NCI-H1105 (cell line): ENCODE measurements around the gene MCUB.

Experiments
- DNase-seq: peaks from one replicate; lab custom pipeline; 2025; lab: John Stamatoyannopoulos, UW

The MCUB gene

DNA sequence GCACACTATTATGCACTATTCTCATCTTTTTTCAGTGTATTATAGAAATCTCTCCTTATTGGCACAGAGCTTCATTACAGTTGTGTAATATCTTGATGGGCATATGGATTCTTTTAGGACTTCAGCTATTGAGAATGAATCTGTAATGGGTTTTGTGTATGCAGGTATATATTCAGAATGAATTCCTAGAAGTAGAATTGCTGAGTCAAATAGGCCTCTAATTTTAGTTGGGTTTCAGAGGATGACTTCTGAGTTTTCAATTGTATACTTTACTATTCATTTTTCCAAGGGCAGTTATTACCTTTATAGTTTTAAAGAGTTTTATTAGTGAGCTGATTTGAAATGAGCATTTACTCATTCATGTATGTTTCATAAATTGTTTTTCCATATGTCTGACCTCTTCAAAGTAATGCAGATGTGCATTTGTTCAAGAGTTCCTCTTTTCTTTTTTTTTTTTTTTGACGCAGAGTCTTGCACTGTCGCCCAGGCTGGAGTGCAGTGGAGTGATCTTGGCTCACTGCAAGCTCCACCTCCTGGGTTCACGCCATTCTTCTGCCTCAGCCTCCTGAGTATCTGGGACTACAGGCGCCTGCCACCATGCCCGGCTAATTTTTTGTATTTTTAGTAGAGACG, 123.7 kb downstream of the MCUB start:
- no peak for DNase-seq

GRCh38 chr4:109684727-109685126, 124.7 kb downstream of the MCUB start:
- no peak for DNase-seq

DNA sequence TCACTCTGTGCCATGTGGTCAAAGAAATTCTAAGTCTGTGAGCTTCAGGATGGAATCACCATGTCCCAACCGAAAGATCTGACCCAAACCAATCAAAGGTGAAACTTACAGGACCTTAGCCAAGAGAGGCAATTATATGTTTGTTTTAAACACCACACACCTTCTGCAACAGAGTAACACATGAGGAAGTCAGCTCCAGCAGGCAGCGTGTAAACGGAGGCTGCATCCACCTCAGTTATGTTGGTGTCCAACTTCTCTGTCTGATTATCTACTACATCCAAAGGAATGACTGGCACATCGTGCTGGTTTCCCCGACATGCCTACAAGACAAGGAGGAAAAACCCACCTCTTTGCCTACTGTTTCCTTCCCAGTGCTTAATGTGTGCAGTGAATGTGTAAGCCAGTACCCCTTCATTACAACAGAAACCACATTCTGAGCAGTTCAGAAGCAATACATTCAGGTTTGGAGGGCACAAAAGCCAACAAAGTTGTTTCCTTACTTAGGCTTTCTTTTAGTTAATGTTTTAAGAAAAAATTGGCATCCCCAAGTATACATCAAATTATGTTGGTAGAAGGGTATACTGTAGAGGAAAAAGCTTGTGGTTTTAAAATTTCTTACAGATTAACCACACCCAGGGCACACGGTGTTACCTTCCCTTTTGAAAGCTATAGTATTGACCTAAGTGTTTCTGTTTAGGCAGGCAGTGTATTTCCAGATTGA, 130.8 kb downstream of the MCUB start:
- no peak for DNase-seq

DNA sequence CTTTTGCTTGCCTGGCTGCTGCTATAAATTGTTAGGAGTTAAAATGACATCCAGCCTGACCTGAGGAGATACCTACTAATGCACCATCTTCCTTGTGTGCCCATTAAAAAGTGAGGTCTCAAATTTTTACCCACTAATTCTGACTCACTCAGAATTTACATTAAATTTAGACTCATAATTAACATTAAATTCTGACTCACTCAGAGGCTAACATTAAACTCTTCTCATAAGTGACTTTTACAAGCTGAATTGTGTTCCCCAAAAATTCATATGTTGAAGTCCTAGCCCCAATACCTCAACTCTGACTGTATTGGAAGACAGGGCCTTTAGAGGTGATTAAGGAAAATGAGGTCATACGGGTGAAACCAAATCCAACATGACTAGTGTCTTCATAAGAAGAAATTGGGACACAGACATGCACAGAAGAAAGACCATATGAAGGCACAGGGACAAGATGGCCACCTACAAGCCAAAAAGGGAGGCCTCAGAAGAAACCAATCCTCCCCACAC, 131.4 kb downstream of the MCUB start:
- DNase-seq = no peak

- DNase-seq = no peak
Observed at GRCh38 chr4:109698656-109699055, 138.6 kb downstream of the MCUB start.

GRCh38 chr4:109699553-109700225, 139.6 kb downstream of the MCUB start:
- DNase-seq = no peak

- DNase-seq = no peak
Observed at GRCh38 chr4:109701566-109702410, 141.7 kb downstream of the MCUB start.

DNA sequence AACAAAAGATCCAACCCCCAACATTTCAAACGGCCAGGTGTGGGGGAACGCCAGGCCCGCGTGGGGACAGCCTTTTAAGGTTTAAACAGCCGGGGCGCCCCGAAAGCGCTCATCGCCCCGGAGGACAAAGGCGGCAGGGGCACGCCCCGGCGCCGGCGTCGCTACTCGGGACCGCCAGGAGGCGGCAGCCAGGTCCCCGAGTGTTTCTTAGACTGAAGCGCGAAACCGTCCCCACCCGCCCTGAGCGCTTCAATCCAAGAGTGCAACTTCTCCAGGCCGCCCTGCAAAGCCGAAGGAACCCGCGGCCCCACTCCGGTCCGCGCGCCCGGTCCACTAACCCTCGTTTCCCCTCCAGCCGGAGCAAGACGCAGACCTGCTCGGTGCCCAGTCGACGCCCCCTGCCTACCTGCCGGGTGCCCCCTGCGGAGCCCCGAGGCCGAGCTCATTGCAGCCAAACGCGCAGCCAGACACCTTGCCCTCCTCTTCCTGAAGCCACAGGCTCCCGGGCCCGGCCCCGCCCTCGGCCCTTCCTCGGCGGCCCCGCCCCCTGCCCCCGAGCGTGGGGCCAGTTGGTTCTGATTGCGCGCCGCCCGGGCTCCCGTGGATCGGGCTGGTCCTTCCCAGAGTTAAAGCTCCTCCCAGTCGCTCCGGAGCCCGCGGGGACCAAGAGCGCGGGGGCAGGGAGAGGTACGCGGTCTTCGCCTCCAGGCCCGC, 143.1 kb downstream of the MCUB start, which contains the start of gene CASP6:
Gene CASP6, minus strand, starts transcription at position 496 of the 714 bp plus-strand sequence. Its CDS starts 50 bp downstream, at position 446.
- DNase-seq = peak; percentile 57

GRCh38 chr4:109703664-109704361, 143.8 kb downstream of the MCUB start:
- DNase-seq = peak; percentile 12

DNA sequence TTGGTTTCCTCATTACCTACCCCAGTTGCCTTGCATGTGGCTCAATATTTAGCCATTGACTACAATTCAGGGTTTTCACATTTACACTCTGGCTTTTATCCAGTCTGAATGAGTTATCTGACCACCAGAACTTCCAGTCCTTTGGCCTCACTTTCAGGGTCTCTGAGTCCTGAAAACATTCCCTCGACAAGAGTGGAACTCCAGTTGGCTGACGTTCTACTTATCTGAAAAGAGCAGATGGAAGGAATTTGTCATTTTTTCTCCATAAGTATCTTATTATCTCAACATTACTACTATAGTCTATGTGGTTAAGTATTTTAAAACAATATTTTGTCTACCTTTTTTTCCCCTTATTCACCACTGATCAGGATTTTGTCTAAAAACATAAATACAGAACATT, 148.4 kb downstream of the MCUB start:
- no peak for DNase-seq

- no peak for DNase-seq
Observed at GRCh38 chr4:109708990-109709389, 148.9 kb downstream of the MCUB start.

DNA sequence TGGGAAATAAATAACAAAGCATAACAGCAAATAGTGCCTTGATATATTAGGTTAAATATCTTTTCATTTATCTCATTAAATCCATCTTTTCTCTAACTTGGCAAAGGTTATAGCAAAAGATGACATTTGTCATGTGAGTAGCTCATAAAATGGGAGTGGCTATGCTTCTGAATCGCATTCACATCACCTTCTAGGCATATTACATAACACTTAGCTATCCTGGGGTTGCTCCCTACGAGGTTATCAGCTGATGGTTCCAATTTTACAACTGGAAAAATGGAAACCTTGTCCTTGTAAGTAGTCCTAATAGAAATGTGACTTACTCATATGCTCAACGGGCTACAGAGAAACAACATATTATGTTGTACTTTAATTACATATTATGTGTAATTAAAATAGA, 153.5 kb downstream of the MCUB start:
- no peak for DNase-seq

DNA sequence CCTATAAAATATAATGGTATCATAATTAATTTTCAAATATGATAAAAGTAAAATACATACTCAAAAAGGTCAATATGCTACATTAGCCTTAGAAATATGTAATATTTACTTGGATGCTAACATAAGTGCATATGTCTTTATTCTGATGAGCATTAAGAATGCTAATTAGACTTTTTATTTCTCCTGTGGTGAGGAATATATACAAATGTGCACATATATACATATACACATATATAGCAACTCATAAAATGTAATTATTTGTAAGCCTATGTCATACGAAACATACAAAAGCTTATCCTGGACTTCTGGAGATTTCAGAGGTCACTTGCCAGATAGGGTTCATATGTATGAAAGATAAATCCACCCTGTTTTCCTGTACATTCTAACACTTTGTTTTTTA, 158.7 kb downstream of the MCUB start:
- no peak for DNase-seq

- DNase-seq = no peak
Observed at GRCh38 chr4:109719604-109720003, 159.6 kb downstream of the MCUB start.

- no peak for DNase-seq
Observed at GRCh38 chr4:109721033-109721432, 161.0 kb downstream of the MCUB start.

DNA sequence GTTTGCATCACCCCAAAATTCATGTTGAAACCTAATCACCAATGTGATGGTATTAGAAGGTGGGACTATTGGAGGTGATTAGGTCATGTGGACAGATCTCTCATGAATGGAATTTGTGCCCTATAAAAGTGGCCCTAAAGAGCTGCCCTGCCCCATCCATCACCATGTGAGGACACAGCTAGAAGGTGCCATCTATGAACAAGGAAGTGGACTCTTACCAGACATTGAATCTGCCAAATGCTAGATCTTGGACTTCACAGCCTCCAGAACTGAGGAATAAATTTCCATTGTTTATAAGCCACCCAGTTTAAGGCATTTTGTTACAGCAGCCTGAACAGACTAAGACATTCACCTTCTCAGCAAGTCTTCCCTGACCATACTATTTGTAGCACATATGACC, 162.3 kb downstream of the MCUB start:
- DNase-seq = no peak

GRCh38 chr4:109723110-109723509, 163.1 kb downstream of the MCUB start:
- DNase-seq = no peak

GRCh38 chr4:109728385-109728784, 168.3 kb downstream of the MCUB start:
- DNase-seq = no peak

GRCh38 chr4:109729117-109729717, 169.2 kb downstream of the MCUB start:
- DNase-seq = no peak
